GM12878 (cell line): ENCODE data around the gene DHCR7. TPM values are rescaled to one million over a fixed set of nuclear protein-coding genes. Genes with fewer than 3 reads are reported as not detected.

Source experiments
- ATAC-seq: fragments of 200-7000 bp; cut with Tn5 transposase; 3 replicates; pipeline ENCODE4 v1.9.1; 2020; ENCODE audit warnings: mild to moderate bottlenecking, moderate library complexity
- BruUV-seq: library from RNA; stranded (reverse); fragments of 400-500 nt; replicated peaks from 2 replicates; lab custom pipeline; 2021; lab: Mats Ljungman, UMichigan
- CTCF ChIA-PET: fragments of 300-600 bp; sonication (Branson Sonifier 250); formaldehyde crosslinking; extraction: SDS; loops from one replicate; lab custom pipeline; 2021; ENCODE audit warnings: inconsistent platforms; lab: Yijun Ruan, JAX
- POLR2A ChIA-PET: fragments of 350-600 bp; formaldehyde crosslinking; extraction: SDS; loops from one replicate; lab custom pipeline; 2021; ENCODE audit warnings: inconsistent platforms; lab: Charles Lee
- RAD21 ChIA-PET: fragments of 300-600 bp; sonication (Branson Sonifier 250); formaldehyde crosslinking; loops from one replicate; lab custom pipeline; 2023; ENCODE audit warnings: antibody characterized with exemption; ENCODE audit not compliant: unreplicated experiment; lab: Charles Lee
- SMC1A ChIA-PET: fragments of 300-600 bp; sonication (Branson Sonifier 250); formaldehyde crosslinking; loops from one replicate; lab custom pipeline; 2023; ENCODE audit not compliant: unreplicated experiment, uncharacterized antibody; lab: Charles Lee
- DNase-seq: peaks from one replicate; pipeline ENCODE4 v3.0.0-alpha.2; 2011; ENCODE audit warnings: low read depth, low spot score
- FAIRE-seq: peaks from 3 replicates; lab custom pipeline; 2011; peaks lifted over from hg19 to GRCh38; lab: Jason Lieb, UNC
- H2AFZ ChIP-seq: 2 replicates; pipeline ENCODE4 v1.6.0; 2011; ENCODE audit warnings: low read depth, low read length, control low read depth; ENCODE audit not compliant: control insufficient read depth
- H3K27ac ChIP-seq: 2 replicates; pipeline ENCODE4 v1.5.1; 2011; ENCODE audit warnings: control low read depth; ENCODE audit not compliant: control insufficient read depth, insufficient read depth
- H3K27me3 ChIP-seq, 2 experiments: replicated peaks in 1 of 2; 2 replicates each; pipeline versions ENCODE4 v1.6.0 to v1.6.1; 2011; ENCODE audit warnings: low read length in 1 of 2; ENCODE audit not compliant: control insufficient read depth in 2 of 2, insufficient read depth in 2 of 2
- H3K36me3 ChIP-seq, 2 experiments: 2 replicates each; pipeline ENCODE4 v1.5.1; 2011; ENCODE audit warnings: low read length in 1 of 2; ENCODE audit not compliant: control insufficient read depth in 2 of 2, insufficient read depth in 2 of 2
- H3K4me1 ChIP-seq: 2 replicates; pipeline ENCODE4 v1.6.1; 2011; ENCODE audit warnings: mild to moderate bottlenecking, low read length, moderate library complexity, mixed read lengths; ENCODE audit not compliant: control insufficient read depth, insufficient read depth
- H3K4me2 ChIP-seq: 2 replicates; pipeline ENCODE4 v1.6.0; 2011; ENCODE audit warnings: control low read depth; ENCODE audit not compliant: control insufficient read depth, insufficient read depth
- H3K4me3 ChIP-seq: fragments of 200-600 bp; sonication (generic); 2 replicates; pipeline ENCODE4 v1.5.1; 2016
- H3K79me2 ChIP-seq: 2 replicates; pipeline ENCODE4 v1.6.0; 2011; ENCODE audit warnings: low read length; ENCODE audit not compliant: control insufficient read depth, insufficient read depth
- H3K9ac ChIP-seq: 2 replicates; pipeline ENCODE4 v1.8.0; 2011; ENCODE audit warnings: low read length, control low read depth, mixed read lengths; ENCODE audit not compliant: control insufficient read depth, insufficient read depth
- H3K9me3 ChIP-seq: replicated peaks from 3 replicates; pipeline ENCODE4 v1.5.1; 2011; ENCODE audit warnings: mild to moderate bottlenecking, low read length; ENCODE audit not compliant: control insufficient read depth, insufficient read depth
- H4K20me1 ChIP-seq: 2 replicates; pipeline ENCODE4 v1.6.0; 2011; ENCODE audit not compliant: control insufficient read depth, insufficient read depth
- ATF7 ChIP-seq: fragments of 450-650 bp; IDR thresholded peaks from 2 replicates; pipeline ENCODE4 v1.6.1; 2016; ENCODE audit warnings: low read depth, mild to moderate bottlenecking
- BCL11A ChIP-seq: IDR thresholded peaks from 2 replicates; pipeline ENCODE4 v1.6.1; 2011; ENCODE audit warnings: low read depth, low read length
- CBFB ChIP-seq: IDR thresholded peaks from 2 replicates; pipeline ENCODE4 v1.6.1; 2016; ENCODE audit warnings: antibody characterized with exemption, low read depth
- EGR1 ChIP-seq, 2 experiments: IDR thresholded peaks; 1 replicate in 1 of 2; 2 replicates in 1 of 2; pipeline ENCODE4 v1.6.1; 2011 to 2012; ENCODE audit warnings: low read depth in 2 of 2, low read length in 2 of 2, borderline replicate concordance in 1 of 2, mild to moderate bottlenecking in 1 of 2, moderate library complexity in 1 of 2
- FOS ChIP-seq: IDR thresholded peaks from 3 replicates; pipeline ENCODE4 v1.6.1; 2011; ENCODE audit warnings: borderline replicate concordance; ENCODE audit not compliant: insufficient read length; ENCODE audit errors: extremely low read depth
- NFYA ChIP-seq: IDR thresholded peaks from 2 replicates; pipeline ENCODE4 v1.6.1; 2011; ENCODE audit warnings: low read depth, mild to moderate bottlenecking, low read length, improper control_type of control experiment, borderline replicate concordance
- NRF1 ChIP-seq: conservative IDR thresholded peaks from 2 replicates; pipeline ENCODE4 v1.6.1; 2011; ENCODE audit warnings: mild to moderate bottlenecking, low read depth, low read length, improper control_type of control experiment
- POLR2AphosphoS2 ChIP-seq: IDR thresholded peaks from 2 replicates; pipeline ENCODE4 v1.6.1; 2011; ENCODE audit warnings: low read depth, mild to moderate bottlenecking, low read length, improper control_type of control experiment, moderate library complexity
- RAD51 ChIP-seq: fragments of 450-650 bp; IDR thresholded peaks from 2 replicates; pipeline ENCODE4 v1.6.1; 2016; ENCODE audit warnings: moderate library complexity, mild to moderate bottlenecking, inconsistent platforms
- RUNX3 ChIP-seq: IDR thresholded peaks from 2 replicates; pipeline ENCODE4 v1.6.1; 2012; ENCODE audit warnings: low read length, inconsistent platforms
- SMC3 ChIP-seq: IDR thresholded peaks from 2 replicates; pipeline ENCODE4 v1.6.1; 2011; ENCODE audit warnings: low read length, improper control_type of control experiment, borderline replicate concordance
- ZNF622 ChIP-seq: fragments of 450-650 bp; IDR thresholded peaks from 2 replicates; pipeline ENCODE4 v1.6.1; 2017; ENCODE audit warnings: mild to moderate bottlenecking, inconsistent platforms
- WGBS: methylation state at CpG from one replicate; pipeline ENCODE4 v1.1.6; 2016; ENCODE audit warnings: low lambda C conversion rate; ENCODE audit not compliant: insufficient replicate concordance, insufficient coverage; ENCODE audit errors: missing lambda C conversion rate; 5-methylcytosine and 5-hydroxymethylcytosine counted together
- in situ Hi-C: fragments of 300-500 bp; cut with MboI; formaldehyde crosslinking; loops from 9 replicates; pipeline ENCODE4 v1.14.3; 2018; ENCODE audit warnings: mixed read lengths
- intact Hi-C: fragments of 100-400 bp; cut with micrococcal nuclease; formaldehyde crosslinking; loops from one replicate; pipeline ENCODE4 v1.14.2; 2022; ENCODE audit not compliant: unreplicated experiment
- polyA plus RNA-seq, 11 experiments: library from polyadenylated mRNA; depleted of rRNA in 4 of 11; unstranded in 6 of 11; stranded (reverse) in 5 of 11; fragments of >200 nt; fragmentation: Nextera tagmentation in 4 of 11; fragmentation: Illumina TruSeq in 1 of 11; extraction: Ambion mirVana in 4 of 11; extraction: Trizol in 1 of 11; gene quantifications; 1 replicate in 1 of 11; 2 replicates in 10 of 11; pipeline versions ENCODE4 v1.2.1 to v1.2.3, GENCODE V29; 2011 to 2016; ENCODE audit warnings: inconsistent platforms in 2 of 11, missing spikeins in 2 of 11, low read depth in 1 of 11
- total RNA-seq, 4 experiments: library from RNA; depleted of rRNA in 3 of 4; stranded (reverse); fragments of >200 nt in 3 of 4; fragmentation: Illumina TruSeq in 1 of 4; extraction: Trizol in 1 of 4; gene quantifications; 2 replicates each; pipeline versions ENCODE4 v1.2.1 to v1.2.3, GENCODE V29; 2013 to 2021
- TF ChIP-seq, protein P1 (sequence below): fragments of 450-650 bp; IDR thresholded peaks from 2 replicates; pipeline ENCODE4 v1.6.1; 2016; ENCODE audit warnings: mild to moderate bottlenecking, moderate library complexity, borderline replicate concordance
- TF ChIP-seq, protein P2 (sequence below): fragments of 150-350 bp; IDR thresholded peaks from 2 replicates; pipeline ENCODE4 v1.6.1; 2016; ENCODE audit warnings: low read depth, low read length
- TF ChIP-seq, protein P3 (sequence below): fragments of 450-650 bp; IDR thresholded peaks from 2 replicates; pipeline ENCODE4 v1.6.1; 2017; ENCODE audit warnings: mild to moderate bottlenecking

Gene DHCR7
- total and polyA plus RNA-seq, 10 of the 15 experiments (the other 5 are each of a cell fraction or from before 2014, with no cell fraction given), result 4.2 to 115 (median 57.8) TPM

DNA sequence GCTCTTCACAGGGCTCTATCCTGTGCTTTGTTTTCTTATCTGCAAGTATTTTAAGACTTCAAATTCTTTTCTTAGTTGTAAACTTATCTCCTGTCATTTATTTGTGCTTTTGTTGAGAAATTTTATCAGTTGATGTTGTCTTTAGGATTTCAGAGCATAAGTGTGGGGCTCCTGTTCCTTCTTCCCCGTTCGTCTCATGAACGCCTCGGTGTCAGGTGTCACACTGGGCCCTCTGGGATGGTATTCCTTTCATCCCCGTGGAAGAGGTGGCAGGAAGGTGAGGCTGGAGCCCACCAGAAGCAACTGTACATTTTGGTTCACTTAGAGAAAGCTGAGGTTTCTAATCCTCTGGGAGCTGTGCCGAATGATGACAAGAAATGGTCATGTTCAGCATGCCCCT lies 22.8 kb upstream of the DHCR7 start (continued):
- TF ChIP-seq EGR1 (IDR thresholded peaks at IDR 0.05; ENCODE audit: borderline replicate concordance in 1 of 2, low read depth in 2 of 2, low read length in 2 of 2), result no peak
- TF ChIP-seq, protein P1, sequence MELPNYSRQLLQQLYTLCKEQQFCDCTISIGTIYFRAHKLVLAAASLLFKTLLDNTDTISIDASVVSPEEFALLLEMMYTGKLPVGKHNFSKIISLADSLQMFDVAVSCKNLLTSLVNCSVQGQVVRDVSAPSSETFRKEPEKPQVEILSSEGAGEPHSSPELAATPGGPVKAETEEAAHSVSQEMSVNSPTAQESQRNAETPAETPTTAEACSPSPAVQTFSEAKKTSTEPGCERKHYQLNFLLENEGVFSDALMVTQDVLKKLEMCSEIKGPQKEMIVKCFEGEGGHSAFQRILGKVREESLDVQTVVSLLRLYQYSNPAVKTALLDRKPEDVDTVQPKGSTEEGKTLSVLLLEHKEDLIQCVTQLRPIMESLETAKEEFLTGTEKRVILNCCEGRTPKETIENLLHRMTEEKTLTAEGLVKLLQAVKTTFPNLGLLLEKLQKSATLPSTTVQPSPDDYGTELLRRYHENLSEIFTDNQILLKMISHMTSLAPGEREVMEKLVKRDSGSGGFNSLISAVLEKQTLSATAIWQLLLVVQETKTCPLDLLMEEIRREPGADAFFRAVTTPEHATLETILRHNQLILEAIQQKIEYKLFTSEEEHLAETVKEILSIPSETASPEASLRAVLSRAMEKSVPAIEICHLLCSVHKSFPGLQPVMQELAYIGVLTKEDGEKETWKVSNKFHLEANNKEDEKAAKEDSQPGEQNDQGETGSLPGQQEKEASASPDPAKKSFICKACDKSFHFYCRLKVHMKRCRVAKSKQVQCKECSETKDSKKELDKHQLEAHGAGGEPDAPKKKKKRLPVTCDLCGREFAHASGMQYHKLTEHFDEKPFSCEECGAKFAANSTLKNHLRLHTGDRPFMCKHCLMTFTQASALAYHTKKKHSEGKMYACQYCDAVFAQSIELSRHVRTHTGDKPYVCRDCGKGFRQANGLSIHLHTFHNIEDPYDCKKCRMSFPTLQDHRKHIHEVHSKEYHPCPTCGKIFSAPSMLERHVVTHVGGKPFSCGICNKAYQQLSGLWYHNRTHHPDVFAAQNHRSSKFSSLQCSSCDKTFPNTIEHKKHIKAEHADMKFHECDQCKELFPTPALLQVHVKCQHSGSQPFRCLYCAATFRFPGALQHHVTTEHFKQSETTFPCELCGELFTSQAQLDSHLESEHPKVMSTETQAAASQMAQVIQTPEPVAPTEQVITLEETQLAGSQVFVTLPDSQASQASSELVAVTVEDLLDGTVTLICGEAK, result no peak

DNA sequence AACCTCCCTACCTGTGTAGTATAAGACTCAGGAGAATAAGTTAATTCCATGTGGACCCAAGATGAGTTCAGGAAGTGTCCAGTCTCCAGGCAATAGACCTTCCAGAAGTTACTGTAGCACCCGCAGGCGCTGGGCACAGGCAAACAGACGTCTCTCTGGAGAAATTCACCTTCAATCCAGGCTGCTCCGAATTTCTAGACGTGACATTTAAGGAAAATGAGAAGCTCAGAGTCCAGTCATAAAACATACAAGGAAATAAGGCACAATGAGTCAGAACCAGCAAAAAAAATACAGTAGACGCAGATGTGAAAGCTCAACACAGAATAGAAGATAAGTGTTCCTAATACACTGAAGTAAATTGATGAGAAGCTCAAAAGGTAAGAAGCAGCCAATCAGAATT lies 19.0 kb upstream of the DHCR7 start:
- ChIA-PET RAD21 (no interaction called here), SMC1A (no interaction called here)
- BruUV-seq, result no TSS peak
- TF ChIP-seq SMC3 (no peak), ZNF622 (no peak), CBFB (no peak), FOS (no peak), NRF1 (no peak), RUNX3 (no peak), POLR2AphosphoS2 (no peak), NFYA (no peak), RAD51 (no peak), ATF7 (no peak), BCL11A (no peak)
- TF ChIP-seq, protein P2, sequence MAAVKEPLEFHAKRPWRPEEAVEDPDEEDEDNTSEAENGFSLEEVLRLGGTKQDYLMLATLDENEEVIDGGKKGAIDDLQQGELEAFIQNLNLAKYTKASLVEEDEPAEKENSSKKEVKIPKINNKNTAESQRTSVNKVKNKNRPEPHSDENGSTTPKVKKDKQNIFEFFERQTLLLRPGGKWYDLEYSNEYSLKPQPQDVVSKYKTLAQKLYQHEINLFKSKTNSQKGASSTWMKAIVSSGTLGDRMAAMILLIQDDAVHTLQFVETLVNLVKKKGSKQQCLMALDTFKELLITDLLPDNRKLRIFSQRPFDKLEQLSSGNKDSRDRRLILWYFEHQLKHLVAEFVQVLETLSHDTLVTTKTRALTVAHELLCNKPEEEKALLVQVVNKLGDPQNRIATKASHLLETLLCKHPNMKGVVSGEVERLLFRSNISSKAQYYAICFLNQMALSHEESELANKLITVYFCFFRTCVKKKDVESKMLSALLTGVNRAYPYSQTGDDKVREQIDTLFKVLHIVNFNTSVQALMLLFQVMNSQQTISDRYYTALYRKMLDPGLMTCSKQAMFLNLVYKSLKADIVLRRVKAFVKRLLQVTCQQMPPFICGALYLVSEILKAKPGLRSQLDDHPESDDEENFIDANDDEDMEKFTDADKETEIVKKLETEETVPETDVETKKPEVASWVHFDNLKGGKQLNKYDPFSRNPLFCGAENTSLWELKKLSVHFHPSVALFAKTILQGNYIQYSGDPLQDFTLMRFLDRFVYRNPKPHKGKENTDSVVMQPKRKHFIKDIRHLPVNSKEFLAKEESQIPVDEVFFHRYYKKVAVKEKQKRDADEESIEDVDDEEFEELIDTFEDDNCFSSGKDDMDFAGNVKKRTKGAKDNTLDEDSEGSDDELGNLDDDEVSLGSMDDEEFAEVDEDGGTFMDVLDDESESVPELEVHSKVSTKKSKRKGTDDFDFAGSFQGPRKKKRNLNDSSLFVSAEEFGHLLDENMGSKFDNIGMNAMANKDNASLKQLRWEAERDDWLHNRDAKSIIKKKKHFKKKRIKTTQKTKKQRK, result no peak
- TF ChIP-seq, protein P3, sequence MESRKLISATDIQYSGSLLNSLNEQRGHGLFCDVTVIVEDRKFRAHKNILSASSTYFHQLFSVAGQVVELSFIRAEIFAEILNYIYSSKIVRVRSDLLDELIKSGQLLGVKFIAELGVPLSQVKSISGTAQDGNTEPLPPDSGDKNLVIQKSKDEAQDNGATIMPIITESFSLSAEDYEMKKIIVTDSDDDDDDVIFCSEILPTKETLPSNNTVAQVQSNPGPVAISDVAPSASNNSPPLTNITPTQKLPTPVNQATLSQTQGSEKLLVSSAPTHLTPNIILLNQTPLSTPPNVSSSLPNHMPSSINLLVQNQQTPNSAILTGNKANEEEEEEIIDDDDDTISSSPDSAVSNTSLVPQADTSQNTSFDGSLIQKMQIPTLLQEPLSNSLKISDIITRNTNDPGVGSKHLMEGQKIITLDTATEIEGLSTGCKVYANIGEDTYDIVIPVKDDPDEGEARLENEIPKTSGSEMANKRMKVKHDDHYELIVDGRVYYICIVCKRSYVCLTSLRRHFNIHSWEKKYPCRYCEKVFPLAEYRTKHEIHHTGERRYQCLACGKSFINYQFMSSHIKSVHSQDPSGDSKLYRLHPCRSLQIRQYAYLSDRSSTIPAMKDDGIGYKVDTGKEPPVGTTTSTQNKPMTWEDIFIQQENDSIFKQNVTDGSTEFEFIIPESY, result no peak

More for the DNA sequence above, 19.0 kb upstream of the DHCR7 start:
- no peak for ATAC-seq
- Histone ChIP-seq H3K27me3 (no peaks in the 10 kb centered on the region), H3K4me3 (no peak overlapping the region), H3K79me2 (no peaks in the 10 kb centered on the region), H3K9ac (no peak overlapping the region), H3K9me3 (no peaks in the 10 kb centered on the region), H2AFZ (no peak overlapping the region), H3K4me1 (no peaks in the 10 kb centered on the region), H4K20me1 (no peaks in the 10 kb centered on the region), H3K27ac (no peak overlapping the region), H3K36me3 (peaks cover 8 to 15% of the 10 kb centered on the region in 2 experiments), H3K4me2 (no peak overlapping the region)
- CTCF ChIA-PET, result no interaction called here
- in situ Hi-C loops (no loop called here), intact Hi-C loops (no loop called here)
- no peak for FAIRE-seq
- POLR2A ChIA-PET, result no interaction called here
- WGBS, result over 99% methylated on average over 6 of the region's 6 CpGs
- no peak for DNase-seq
